ENCODE measurements around the gene C9orf85.
"Not testable (repeated sequence)": the region's sequence is repeated elsewhere in the genome, so short reads cannot be mapped to it uniquely, and the experiment has no call there.

C9orf85 gene

DNA sequence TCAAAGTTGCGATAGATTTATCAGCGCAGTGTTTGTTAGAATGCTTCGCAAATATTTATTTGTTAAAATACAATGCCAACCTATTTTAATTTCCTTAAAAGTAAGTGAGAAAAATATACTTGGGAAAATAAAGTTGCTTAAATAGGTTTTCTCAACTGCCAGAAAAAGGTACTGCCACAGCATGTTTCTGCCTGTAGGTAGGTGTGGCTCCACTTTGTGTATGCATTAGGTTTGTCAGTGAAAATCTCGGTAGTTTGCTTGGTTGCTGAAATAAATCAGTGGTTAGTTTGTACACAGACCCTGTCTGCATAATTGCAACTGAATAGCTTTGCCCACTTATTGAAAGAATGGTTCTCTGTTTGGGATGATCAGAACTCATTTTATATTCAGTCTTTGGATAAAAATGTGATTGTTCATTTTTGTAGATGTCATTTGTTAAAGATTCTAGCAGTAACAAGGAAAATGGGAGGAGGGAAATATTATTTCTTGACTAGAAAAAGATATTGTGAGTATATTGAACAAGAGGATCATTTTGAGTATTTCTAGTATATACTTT lies 25.7 kb downstream of the C9orf85 start:
- H3K27ac ChIP-seq = peak overlapping the region; percentile 71
- DNase-seq (ENCODE audit: low read depth, low spot score) = no peak

DNA sequence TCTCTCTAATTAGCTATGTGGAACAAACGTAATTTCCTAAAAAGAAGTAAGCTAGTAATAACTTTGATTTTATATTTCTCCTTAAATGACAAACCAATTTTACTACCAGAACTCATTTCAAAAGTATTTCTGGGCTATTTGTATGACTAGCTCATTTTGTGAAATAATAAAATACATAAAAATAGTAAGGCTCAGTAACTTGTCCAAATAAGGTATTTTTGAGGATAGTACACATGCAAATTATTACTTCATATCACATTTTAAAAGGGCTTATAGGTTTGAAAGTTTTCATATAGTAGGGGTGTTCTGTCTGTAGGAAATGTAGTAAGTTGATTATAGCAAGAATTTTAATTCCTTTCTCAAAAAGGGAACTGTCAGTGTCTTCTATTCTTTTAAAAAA lies 26.5 kb downstream of the C9orf85 start:
- H3K27ac ChIP-seq = peak overlapping the region; percentile 71
- no peak for DNase-seq (ENCODE audit: low read depth, low spot score)

DNA sequence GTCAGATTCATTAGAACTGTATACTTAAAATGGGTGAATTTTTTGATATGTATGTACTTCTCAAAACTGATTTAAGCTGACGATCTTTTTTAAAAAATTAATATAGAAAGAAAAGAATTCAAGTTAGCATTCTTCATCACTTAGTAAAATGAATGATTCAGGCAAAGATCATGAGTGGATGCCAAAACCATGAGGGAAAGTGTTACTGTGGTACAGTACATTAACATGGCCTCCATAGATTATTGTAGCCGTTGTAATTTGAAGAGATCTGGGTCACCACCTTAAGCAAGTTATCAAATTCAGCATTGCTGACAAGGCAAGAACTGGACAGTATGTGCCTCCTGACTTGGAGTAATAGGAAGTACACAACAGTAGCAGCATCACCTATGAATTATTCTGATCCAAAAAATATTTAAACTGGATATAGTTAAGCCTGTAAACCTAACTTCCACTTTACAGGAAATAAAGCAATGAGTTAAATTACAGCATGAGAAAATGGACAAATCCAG lies 29.7 kb downstream of the C9orf85 start:
- no peak for DNase-seq (ENCODE audit: low read depth, low spot score)
- H3K27ac ChIP-seq = peak overlapping the region; percentile 26

DNA sequence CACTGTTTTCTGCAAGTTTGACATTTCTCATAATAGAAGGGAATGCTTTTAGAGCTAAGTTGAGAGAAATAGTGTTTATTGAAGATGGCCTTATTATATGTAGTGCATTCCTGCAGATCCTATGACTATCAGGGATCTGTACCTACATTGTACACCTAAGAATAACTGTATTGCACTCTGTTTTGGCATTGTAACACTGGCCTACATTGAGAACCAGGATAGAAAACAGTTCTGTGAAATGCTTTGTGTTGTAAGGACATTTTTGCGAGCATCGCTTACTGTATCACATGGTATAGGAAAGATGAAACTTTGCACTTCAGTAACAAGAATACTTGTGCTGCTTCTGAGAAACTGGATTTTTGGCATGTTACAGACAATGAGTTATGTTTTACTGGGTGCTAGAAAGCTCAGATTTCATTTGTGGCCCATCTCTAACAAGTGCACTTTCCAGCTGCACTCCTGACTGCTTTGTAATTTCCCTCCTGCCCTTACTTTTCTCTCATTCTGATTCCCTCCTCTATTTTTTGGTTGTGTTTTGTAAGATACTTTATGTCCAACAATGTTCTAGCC lies 30.6 kb downstream of the C9orf85 start:
- peak overlapping the region; percentile 26 for H3K27ac ChIP-seq
- no peak for DNase-seq (ENCODE audit: low read depth, low spot score)

DNA sequence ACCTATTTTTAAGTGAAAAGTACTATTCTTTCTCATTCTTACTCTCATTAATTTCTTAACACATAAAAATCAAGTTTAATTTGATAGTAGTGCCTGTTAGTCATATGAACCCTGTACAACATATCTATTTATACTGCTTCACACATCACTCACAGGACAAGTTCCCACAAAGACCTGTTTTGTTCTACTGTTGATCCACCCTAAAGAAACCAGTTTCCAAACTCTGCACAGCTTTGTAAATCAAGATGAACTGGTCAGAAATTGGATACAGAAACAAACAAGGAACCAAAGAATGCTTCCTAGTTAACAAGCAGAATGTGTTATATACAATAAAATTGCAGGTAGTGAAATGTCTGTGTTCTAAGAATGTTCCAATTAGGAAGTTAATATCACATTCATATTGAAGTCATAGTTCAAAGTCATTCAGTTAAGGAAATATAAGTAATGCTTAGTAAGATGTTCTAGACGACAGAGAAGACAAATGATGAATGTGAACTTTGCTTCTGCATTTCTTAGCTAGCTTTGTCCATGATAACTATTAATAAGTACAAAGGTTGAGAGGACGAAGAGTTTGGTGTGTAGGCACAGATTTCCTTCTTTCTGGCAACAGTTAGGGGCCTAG lies 33.4 kb downstream of the C9orf85 start:
- peak; percentile 86 for DNase-seq (ENCODE audit: low read depth, low spot score)
- H3K27ac ChIP-seq = peak overlapping the region; percentile 87

DNA sequence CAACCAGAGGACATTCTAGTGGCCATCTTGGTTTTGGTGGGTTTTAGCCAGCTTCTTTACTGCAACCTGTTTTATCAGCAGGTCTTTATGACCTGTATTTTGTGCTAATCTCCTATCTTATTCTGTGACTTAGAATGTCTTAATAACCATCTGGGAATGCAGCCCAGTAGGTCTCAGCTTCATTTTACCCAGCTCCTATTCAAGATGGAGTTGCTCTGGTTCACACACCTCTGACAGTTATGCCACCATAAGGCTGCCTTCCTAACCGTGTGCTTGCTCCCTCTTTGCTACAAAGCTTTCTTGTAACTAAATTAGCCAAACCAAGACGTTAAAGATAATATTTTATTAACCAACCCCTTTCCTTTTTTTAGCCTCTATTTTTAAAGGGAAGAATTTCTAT lies 43.2 kb downstream of the C9orf85 start:
- not testable (repeated sequence) for DNase-seq (ENCODE audit: low read depth, low spot score); H3K27ac ChIP-seq

DNA sequence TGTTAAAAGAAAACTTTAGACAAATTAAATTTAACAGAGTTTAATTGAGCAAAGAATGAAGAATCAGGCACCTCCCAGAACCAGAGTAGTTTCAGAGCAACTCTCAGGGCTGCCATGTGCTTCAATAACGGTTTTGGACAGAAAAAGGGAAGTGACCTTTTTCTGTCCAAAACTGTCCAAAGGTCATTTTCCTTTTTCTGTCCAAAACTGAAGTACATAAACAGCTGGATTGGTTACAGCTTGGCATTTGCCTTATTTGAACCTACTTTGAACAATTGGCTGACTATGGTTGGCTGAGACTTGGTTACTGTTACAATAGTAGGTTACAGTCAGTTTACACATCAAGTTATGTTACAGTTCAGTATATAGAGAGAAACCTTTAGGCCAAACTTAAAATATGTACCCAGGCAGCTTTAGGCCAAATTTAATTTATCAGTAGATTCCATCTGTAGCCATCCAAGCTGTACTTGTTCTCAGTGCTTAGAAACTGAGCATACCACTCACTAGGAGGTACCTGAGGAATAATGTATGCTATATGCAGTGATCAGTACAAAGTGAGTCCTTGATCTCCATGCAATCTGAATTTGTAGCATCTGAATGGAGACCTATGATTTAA lies 44.0 kb downstream of the C9orf85 start:
- DNase-seq (ENCODE audit: low read depth, low spot score) = no peak

DNA sequence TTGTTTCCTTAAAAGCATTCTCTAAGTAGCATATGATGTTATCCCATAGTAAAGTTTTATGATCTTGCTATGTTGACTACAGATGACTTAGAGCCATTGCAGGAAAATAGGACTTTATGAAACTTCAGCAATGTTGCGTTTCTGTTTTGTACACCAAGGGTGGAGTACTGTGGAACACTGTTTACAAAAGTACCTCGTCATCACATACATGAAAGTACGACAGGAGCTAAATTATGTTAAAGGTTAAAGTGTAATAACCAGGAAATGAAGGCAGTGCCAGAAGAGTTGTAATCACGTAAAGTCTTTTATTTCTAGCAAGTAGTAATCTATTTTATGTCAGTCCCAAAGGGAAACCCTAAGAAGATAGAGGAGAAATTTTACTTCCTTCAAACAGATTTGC lies 50.9 kb downstream of the C9orf85 start:
- DNase-seq (ENCODE audit: low read depth, low spot score) = no peak
- H3K27ac ChIP-seq = peak overlapping the region; percentile 22

More for the DNA sequence above, 44.0 kb downstream of the C9orf85 start:
- no peak overlapping the region for H3K27ac ChIP-seq

DNA sequence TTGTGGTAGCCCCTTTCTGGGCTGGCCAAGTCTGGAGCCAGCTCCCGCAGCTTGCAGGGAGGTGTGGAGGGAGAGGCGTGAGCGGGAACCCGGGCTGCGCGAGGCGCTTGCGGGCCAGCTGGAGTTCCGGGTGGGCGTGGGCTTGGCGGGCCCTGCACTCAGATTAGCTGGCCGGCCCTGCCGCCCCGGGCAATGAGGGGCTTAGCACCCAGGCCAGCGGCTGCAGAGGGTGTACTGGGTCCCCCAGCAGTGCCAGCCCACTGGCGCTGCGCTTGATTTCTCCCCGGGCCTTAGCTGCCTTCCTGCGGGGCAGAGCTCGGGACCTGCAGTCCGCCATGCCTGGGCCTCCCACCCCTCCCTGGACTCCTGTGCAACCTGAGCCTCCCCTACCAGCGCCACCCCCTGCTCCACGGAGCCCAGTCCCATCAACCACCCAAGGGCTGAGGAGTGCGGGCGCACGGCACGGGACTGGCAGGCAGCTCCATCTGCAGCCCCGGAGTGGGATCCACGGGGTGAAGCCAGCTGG lies 52.1 kb downstream of the C9orf85 start:
- not testable (repeated sequence) for H3K27ac ChIP-seq; DNase-seq (ENCODE audit: low read depth, low spot score)

DNA sequence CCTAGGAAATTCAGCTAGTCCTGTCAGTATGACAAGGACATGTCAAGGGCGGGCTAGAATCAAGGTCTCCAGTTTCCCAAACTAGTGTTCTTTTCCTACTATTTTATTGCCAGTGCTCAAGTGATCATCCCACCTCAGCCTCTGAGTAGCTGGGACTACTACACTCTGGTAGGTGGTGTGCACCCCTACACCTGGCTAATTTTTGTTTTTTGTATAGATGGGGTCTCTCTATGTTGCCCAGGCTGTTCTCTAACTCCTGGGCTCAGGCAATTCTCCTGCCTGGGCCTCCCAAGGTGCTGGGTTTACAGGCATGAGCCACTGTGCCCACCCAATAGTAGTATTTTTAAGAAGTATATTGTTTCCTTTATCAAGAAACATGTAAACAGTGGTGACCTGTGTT lies 54.0 kb downstream of the C9orf85 start:
- DNase-seq (ENCODE audit: low read depth, low spot score) = no peak
- H3K27ac ChIP-seq = no peak overlapping the region

DNA sequence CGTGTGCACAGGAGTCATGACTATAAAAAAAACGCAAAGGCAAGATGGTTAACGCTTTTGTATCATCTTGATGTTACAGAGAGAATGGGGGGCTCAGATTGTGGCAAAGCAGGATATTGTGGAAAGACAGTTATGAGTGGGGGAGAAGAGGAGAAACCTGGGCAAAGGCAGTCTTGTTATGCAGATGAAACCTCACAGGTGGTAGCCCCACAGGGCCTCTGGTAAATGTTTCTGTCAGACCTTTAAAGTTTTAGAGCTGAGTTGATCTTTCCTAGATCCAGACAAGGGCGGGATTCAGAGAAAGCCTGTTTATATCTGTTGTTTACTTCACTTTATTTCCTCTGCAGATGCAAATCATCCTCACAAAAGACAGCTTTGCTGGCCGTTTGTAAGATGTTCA lies 55.2 kb downstream of the C9orf85 start:
- H3K27ac ChIP-seq = no peak overlapping the region
- no peak for DNase-seq (ENCODE audit: low read depth, low spot score)

DNA sequence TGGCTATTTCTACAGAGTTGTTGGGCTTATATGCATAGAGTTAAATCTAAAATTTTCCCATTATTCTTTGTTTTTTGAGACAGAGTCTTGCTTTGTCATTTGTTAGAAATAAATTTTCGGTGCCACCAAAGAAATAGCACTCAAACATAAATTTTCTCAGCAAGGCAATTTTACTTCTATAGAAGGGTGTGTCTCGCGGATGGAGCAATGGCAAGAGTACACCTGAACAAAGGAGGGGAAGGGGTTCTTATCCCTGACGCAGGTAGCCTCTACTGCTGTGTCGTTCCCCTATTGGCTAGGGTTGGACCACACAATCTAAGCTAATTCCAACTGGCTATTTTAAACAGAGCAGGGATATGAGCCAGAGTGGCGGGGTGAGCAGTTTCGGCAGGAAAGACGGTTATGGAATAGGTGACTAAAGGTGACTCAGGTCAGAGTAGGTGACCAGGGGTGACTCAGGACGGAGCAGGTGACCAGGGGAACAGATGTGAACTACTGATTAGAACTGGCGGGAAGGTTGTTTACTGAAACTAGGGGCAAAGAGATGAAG lies 57.2 kb downstream of the C9orf85 start:
- DNase-seq (ENCODE audit: low read depth, low spot score) = no peak

DNA sequence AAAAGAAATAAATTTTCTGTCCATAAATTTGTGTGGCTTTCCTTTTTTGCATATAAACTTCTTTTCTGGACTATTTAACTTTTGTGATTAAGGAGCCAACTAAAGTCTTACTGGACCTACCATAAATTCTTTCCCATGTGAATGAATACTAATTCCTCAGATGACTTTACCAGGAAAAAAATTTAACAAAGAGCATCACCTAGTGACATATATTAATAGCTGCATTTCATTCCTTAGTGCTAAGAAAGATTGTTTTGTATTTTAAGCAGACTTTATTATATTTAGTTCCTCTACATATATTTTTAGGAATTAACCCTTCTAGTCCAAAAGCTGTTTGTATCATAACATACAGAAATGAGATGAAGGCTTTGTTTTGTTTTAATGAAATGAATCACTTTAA lies 64.4 kb downstream of the C9orf85 start:
- no peak for DNase-seq (ENCODE audit: low read depth, low spot score)
- H3K27ac ChIP-seq = no peak overlapping the region

More for the DNA sequence above, 57.2 kb downstream of the C9orf85 start:
- no peak overlapping the region for H3K27ac ChIP-seq

DNA sequence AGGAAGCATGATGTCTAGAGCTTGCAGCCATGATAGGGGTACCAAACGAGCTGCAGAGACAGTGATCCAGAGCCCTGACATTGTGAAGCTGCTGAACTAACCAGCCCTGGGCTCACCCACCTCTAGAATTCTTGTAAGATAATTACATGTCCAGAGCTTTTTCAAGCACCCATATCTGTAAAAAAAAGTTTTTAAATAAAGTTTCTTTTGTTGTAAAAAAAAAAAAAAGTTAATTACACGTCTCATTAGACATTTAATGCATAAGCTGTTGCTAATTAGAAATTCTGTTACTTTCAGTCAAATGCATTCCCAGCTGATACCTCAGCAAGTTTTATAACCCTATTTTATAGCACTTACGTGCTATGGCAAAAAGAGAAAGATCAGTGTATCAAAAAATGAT lies 65.6 kb downstream of the C9orf85 start:
- no peak for DNase-seq (ENCODE audit: low read depth, low spot score)
- no peak overlapping the region for H3K27ac ChIP-seq

DNA sequence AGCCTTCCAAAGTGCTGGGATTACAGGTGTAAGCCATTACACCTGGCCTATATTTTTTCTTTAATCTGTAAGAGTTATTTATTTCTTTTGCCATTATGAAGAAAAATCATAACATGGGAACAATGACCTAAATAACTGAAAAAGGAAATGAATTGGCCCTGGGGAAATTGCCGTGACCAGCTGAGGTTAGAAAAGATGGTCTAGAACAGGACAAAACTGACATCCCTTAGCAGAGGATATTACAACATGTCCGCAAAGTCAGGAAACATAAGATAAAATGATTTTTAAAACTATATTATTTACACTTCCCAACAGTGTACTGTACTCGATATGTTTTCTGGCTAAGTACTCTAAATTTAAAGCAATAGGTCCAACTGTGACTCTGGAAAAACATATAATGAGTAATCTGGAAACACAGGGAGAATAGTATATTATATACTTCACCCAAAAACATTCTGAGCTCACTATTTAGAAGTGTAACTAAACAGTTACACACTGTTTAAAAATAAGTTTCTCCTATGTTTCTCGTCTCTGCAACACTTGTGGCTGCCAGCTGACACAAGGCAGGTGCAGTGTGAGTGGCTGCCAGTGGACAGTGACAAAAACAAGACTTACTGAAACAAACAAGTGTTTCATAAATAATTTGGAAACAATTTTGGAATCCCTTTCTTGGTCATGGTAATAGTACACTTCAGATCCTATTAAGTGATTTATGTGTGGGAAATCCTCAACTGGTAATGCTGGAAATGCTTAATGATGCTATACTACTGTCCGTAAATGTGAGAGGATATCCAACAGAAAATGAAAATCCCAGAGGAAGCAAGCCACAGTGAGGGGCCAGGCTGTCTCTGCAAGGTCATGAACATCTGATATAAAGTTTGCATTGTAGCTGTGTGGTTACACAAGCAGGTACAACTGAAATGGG lies 69.1 kb downstream of the C9orf85 start:
- DNase-seq (ENCODE audit: low read depth, low spot score) = no peak
- no peak overlapping the region for H3K27ac ChIP-seq

DNA sequence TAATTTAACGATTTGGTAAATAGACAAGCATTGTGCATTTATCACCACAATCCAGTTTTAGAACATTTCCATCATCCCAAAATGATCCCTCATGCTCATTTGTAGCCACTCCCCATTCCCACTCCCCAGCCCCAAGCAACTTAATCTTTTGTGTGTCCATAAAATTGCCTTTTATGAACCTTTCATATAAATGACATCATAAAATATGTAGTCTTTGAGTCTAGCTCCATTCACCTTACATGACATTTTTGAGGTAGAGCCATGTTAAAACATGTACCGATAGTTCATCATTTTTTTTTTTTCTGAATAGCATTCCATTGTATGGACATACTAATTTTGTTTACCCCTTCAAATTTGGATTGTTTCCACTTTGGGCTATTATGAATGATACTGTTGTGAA lies 70.5 kb downstream of the C9orf85 start:
- H3K27ac ChIP-seq = no peak overlapping the region
- no peak for DNase-seq (ENCODE audit: low read depth, low spot score)

DNA sequence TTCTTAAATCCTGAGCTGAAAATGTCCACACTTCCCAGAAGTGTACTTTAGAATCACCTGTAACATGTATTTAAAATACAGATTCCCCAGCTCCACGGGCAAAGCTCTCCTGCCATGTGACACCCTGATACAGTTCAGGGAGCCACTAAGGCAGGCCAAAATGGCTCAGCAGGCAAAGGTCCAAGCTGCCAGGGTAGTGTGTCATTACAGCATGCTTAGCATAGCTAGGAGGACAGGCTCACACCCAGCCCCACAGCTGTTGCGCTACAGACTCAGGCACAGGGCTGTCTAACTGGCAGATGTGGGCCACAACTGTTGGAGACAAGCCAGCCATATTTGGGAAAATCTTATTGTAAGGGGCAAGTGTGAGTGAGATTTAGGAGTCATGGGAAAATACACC lies 73.0 kb downstream of the C9orf85 start:
- DNase-seq (ENCODE audit: low read depth, low spot score) = peak; percentile 58
- peak overlapping the region; percentile 43 for H3K27ac ChIP-seq

DNA sequence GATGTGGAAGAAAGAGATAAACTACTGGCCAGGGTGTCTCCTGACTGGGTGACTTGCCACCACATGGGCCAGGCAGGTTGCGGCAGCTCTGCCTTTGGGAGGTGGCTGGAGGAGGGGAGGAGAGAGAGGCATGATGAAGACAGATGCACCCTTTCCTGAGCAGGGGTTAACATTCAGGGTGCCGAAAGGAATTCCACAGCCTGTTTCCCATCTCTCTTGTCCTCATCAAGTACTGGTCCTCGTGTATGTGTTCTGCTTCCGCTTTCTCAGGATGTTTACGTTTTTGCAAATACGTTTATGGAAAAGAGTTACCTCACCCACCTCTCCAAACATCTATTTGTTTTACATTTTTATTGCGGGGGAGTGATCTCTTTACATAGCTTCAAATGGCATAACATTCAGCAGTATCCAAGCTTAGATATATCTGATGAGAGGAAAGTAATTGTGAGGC lies 73.4 kb downstream of the C9orf85 start:
- DNase-seq (ENCODE audit: low read depth, low spot score) = no peak
- peak overlapping the region; percentile 43 for H3K27ac ChIP-seq

DNA sequence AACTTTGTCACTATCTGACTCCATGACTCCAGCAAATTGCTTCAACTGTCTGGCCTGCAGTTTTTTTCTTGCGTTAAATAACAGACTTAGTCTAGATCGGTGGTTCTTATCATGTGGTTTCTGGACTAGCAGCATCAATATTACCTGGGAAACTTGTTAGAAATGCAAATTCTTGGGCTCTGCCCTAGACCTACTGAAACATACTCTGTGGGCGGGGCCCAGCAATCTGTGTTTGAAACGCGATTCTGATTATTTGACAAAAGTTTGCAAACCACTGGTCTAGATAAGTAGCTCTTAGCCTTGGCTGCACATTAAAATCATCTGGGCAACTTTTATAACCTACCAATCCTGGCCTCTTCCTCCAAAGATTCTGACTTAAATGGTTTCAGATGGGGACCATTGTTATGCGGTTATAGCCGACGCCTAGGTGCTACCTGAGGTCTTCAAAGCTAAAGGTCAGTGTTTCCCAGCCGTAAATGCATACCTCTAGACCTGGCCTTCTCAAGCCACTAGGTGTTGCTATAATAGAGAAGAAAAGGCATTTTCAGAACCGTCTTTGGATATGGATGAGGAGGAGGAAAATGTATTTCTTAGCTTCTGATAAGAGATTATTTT lies 74.0 kb downstream of the C9orf85 start:
- DNase-seq (ENCODE audit: low read depth, low spot score) = no peak
- peak overlapping the region; percentile 43 for H3K27ac ChIP-seq
